ENCODE data around the gene ANKRD33B. TPM values are rescaled to one million over a fixed set of nuclear protein-coding genes. Genes with fewer than 3 reads are reported as not detected.
A peak's percentile ranks its signal among the peaks of the same experiment; 100 is the strongest.

Gene ANKRD33B
- total and polyA plus RNA-seq, 2 donors from 2014 or later: 4.8 to 20.3 TPM

DNA sequence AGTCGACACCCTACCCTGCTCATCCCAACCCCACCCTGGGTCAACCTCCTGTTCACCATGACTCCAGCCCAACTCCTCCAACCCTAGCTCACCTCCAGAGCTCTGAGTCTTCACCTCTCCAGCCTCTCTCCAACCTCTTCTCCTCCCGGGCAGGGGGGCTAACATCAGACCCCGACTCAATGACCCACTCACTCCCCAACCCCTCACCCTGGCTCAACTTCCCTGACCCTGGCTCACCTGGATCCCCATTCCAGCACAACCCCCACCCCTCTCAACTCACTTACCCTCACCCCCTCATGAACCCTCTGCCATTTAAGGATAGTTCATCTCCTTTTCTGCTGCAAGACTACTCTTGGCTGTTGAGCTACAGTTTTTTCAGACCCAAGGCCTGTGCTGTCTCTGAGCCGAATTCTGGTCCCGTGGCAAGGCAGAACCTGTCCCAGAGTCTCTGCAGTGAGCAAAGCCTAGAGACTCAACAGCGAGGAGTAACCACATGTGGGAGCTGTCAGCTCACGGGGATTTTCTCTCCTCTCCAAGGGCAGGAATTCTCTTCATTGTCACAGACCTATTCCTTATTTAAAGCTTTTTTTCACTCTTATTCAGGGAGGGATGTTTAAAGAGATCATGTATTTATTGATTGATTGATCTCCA is 29.8 kb downstream of the ANKRD33B start:
- Histone ChIP-seq H3K27me3 (ENCODE audit: control insufficient read depth, insufficient read depth, low read length) (no peaks in the 10 kb centered on the region), H3K4me1 (ENCODE audit: control insufficient read depth in 2 of 3, insufficient read depth in 2 of 3, low read depth in 1 of 3, low read length in 3 of 3) (peaks cover 0 to 13% (median 9%) of the 10 kb centered on the region in 3 donors), H3K27ac (ENCODE audit: low read depth in 2 of 2, low read length in 2 of 2) (no peak overlapping the region), H3K9ac (ENCODE audit: low read length in 3 of 3) (no peak overlapping the region), H3K36me3 (ENCODE audit: control insufficient read depth in 2 of 3, insufficient read depth in 3 of 3, low read length in 3 of 3) (no peaks in the 10 kb centered on the region), H3K9me3 (ENCODE audit: control insufficient read depth in 2 of 3, insufficient read depth in 1 of 3, low read length in 3 of 3) (no peaks in the 10 kb centered on the region), H3K4me3 (ENCODE audit: low read length in 3 of 3) (no peak overlapping the region)
- no peak for TF ChIP-seq CTCF (IDR thresholded peaks at IDR 0.05; ENCODE audit: borderline replicate concordance, extremely low read depth, insufficient read depth)
- FAIRE-seq (no peak), DNase-seq (no peak)
- intact Hi-C loops (cut with DNase I): no loop called here

GRCh38 chr5:10594591-10595210 is 30.8 kb downstream of the ANKRD33B start:
- Histone ChIP-seq H3K36me3 (ENCODE audit: control insufficient read depth in 2 of 3, insufficient read depth in 3 of 3, low read length in 3 of 3) (no peaks in the 10 kb centered on the region), H3K27ac (ENCODE audit: low read depth in 2 of 2, low read length in 2 of 2) (peak overlapping the region; percentile 43 to 84), H3K27me3 (ENCODE audit: control insufficient read depth, insufficient read depth, low read length) (no peaks in the 10 kb centered on the region), H3K4me3 (ENCODE audit: low read length in 3 of 3) (no peak overlapping the region), H3K9me3 (ENCODE audit: control insufficient read depth in 2 of 3, insufficient read depth in 1 of 3, low read length in 3 of 3) (no peaks in the 10 kb centered on the region), H3K9ac (ENCODE audit: low read length in 3 of 3) (no peak overlapping the region), H3K4me1 (ENCODE audit: control insufficient read depth in 2 of 3, insufficient read depth in 2 of 3, low read depth in 1 of 3, low read length in 3 of 3) (peaks cover 0 to 13% (median 9%) of the 10 kb centered on the region in 3 donors)
- no peak for FAIRE-seq
- no peak for TF ChIP-seq CTCF (IDR thresholded peaks at IDR 0.05; ENCODE audit: borderline replicate concordance, extremely low read depth, insufficient read depth)
- DNase-seq: no peak
- intact Hi-C loops (cut with DNase I): no loop called here

DNA sequence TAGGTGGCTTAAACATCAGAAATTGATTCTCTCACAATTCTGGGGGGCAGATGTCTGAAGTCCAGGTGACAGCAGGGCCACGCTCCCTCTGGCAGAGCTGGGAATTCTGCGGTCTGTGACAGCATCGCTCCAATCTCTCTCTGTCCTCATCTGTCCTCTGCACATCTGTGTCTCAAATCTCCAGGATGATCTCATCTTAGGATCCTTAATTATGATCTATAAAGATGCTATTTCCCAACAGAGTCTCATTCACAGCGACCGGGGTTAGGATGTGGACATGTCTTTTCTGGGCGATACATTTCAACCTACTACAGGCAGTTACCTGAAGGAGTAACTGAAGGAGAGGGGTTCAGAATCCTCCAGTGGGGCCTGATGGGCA is 31.4 kb downstream of the ANKRD33B start:
- DNase-seq (no peak), FAIRE-seq (no peak)
- H3K27ac ChIP-seq (ENCODE audit: low read depth in 2 of 2, low read length in 2 of 2): peak overlapping the region; percentile 43 to 84
- no peaks in the 10 kb centered on the region for H3K27me3 ChIP-seq (ENCODE audit: control insufficient read depth, insufficient read depth, low read length)
- no peaks in the 10 kb centered on the region for H3K36me3 ChIP-seq (ENCODE audit: control insufficient read depth in 2 of 3, insufficient read depth in 3 of 3, low read length in 3 of 3)
- H3K9me3 ChIP-seq (ENCODE audit: control insufficient read depth in 2 of 3, insufficient read depth in 1 of 3, low read length in 3 of 3): no peaks in the 10 kb centered on the region
- H3K4me3 ChIP-seq (ENCODE audit: low read length in 3 of 3): peak overlapping the region in 2 of 3 donors; percentile 5 to 42
- peak overlapping the region in 1 of 3 donors; percentile 48 for H3K9ac ChIP-seq (ENCODE audit: low read length in 3 of 3)
- no peak for TF ChIP-seq CTCF (IDR thresholded peaks at IDR 0.05; ENCODE audit: borderline replicate concordance, extremely low read depth, insufficient read depth)
- H3K4me1 ChIP-seq (ENCODE audit: control insufficient read depth in 2 of 3, insufficient read depth in 2 of 3, low read depth in 1 of 3, low read length in 3 of 3): peaks cover 0 to 13% (median 9%) of the 10 kb centered on the region in 3 donors
- intact Hi-C loops (cut with DNase I): no loop called here
